ENCODE data around the gene CPLANE2.

Gene CPLANE2

DNA sequence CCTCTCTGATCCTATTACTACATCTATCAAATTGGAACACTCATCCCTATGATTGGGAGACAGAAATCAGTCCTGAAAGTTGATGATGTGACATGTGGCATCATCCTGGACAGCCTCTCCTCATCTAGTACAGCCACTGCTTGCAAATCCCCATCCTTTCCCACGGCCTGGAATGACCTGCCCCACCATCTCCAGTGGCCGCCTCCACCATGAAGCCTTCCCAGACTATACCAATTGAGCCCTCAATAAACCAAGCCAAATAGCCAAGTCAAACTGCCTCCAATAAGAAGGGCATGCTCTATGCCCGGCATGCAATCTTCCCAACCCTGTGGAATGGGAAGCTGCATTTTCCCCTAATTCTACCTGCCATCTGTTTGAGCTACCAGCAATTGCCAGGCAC is 24.0 kb downstream of the CPLANE2 start:
- TF ChIP-seq, protein P1, sequence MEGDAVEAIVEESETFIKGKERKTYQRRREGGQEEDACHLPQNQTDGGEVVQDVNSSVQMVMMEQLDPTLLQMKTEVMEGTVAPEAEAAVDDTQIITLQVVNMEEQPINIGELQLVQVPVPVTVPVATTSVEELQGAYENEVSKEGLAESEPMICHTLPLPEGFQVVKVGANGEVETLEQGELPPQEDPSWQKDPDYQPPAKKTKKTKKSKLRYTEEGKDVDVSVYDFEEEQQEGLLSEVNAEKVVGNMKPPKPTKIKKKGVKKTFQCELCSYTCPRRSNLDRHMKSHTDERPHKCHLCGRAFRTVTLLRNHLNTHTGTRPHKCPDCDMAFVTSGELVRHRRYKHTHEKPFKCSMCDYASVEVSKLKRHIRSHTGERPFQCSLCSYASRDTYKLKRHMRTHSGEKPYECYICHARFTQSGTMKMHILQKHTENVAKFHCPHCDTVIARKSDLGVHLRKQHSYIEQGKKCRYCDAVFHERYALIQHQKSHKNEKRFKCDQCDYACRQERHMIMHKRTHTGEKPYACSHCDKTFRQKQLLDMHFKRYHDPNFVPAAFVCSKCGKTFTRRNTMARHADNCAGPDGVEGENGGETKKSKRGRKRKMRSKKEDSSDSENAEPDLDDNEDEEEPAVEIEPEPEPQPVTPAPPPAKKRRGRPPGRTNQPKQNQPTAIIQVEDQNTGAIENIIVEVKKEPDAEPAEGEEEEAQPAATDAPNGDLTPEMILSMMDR (IDR thresholded peaks at IDR 0.05), result no peak
- no peak for DNase-seq (ENCODE audit: low spot score)
- Histone ChIP-seq H3K27ac (no peak overlapping the region), H3K4me3 (no peak overlapping the region)

DNA sequence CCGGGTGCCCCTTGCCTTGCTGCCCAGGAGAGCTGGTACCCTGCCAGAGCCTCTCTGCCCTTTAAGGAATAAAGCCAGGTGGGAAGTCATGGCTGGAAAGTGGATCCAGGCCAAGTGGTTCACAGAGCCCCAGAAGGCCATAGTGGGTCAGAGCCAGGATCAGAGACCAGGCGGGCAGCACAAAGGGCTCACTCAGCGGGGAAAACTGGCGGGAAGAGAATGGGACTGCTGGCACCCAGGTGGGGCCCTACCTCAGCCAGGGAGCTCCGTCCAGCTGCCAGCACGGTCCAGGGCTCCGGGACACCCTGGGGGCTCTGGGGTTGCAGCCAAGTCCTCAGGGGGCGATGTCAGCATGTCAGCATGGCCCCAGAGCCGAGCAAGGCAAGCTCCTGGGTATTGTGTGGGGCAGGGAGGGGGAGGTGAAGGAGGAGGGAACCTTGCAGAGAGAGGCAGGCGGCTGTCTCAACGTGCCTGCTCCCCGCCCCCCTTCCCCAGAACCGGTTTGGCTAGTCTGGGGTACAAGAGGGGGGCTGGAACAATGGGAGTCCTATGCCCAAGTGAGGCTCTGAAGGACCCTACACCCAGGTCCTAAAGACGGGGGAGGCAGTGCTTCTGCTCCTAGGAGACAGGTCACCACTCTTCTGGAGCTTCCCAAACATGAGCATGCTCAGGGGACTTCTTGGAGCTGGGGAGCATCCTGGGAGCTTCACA is 24.6 kb downstream of the CPLANE2 start, which contains the start of gene ARHGEF19:
TSS of gene ARHGEF19 (minus strand) at position 402 of the 711 bp plus-strand sequence. CDS start 3,598 bp downstream, outside the sequence.
- DNase-seq (ENCODE audit: low spot score), result no peak
- TF ChIP-seq, protein P1 (IDR thresholded peaks at IDR 0.05), result no peak
- no peak within 1 kb of the TSS for H3K27ac ChIP-seq
- no peak within 1 kb of the TSS for H3K4me3 ChIP-seq

DNA sequence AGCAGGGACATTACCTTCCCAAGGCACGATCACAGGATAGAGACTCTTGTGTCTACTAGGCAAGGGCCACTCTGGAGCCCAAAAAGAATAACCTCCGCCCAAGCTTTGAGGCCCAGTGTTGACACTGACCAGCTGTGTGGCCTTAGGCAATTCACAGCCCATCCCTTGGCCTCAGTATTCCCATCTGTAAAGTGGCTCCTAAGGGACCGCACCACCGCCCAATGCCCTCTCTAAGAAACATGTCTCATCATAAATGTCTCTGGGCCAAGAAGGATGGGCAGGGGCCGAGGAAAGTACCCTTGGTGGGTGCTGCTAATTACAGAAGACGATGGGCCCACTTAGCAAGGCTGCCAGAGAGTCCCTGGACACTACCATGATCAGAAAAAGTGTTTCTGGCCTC is 25.2 kb downstream of the CPLANE2 start:
- H3K4me3 ChIP-seq, result no peak overlapping the region
- no peak for DNase-seq (ENCODE audit: low spot score)
- H3K27ac ChIP-seq, result no peak overlapping the region
- TF ChIP-seq, protein P1 (IDR thresholded peaks at IDR 0.05), result no peak

DNA sequence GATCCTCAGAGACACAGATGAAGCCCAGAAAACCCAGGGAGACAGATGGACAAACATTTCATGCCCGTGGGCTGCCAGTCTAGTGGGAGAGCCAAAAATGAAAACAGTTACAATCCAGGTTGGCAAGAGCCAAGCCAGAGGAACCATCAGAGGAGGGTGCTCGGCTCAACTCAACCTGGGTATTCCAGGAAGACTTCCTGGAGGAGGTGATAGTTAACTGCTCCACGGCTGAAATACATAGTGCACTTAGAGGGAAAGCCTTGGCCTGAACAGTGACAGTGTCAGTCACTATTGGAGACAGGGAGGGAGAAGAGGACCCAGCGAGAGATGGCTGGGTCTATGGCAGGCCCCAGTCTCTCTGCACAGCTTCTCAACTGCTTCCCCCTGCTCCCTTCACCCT is 26.4 kb downstream of the CPLANE2 start:
- H3K27ac ChIP-seq, result no peak overlapping the region
- no peak overlapping the region for H3K4me3 ChIP-seq
- TF ChIP-seq, protein P1 (IDR thresholded peaks at IDR 0.05), result no peak
- DNase-seq (ENCODE audit: low spot score), result no peak

DNA sequence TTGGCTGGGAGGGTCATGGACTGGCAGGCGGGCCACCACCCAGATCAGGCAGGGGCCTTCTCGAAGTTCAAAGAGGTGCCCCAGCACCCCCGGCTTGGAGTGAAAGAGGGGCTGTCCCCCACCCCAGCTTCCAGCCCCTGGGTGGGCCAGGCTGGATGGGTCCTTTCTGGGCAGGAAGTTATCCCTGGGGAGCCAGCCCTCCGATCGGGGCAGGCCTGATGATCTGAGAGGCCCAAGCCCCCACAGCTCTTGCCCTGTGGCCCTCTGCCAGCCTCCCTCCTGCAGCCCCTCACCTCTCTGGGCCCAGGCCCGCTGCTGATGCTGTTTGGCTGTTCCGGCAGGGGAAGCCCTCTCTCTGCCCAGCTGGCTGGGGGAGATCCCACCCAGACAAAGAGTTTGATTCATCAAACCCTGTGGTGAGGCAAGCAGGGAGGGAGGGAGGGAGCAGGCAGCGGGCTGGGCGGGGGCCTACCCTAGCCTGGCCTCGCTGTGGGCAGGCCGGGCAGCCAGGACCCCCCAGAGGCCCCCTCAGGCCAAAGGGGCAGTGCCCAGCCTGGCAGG is 27.1 kb downstream of the CPLANE2 start:
- TF ChIP-seq, protein P1 (IDR thresholded peaks at IDR 0.05), result no peak
- peak overlapping the region in 1 of 2 donors; percentile 37 for H3K27ac ChIP-seq
- DNase-seq (ENCODE audit: low spot score), result no peak
- no peak overlapping the region for H3K4me3 ChIP-seq

DNA sequence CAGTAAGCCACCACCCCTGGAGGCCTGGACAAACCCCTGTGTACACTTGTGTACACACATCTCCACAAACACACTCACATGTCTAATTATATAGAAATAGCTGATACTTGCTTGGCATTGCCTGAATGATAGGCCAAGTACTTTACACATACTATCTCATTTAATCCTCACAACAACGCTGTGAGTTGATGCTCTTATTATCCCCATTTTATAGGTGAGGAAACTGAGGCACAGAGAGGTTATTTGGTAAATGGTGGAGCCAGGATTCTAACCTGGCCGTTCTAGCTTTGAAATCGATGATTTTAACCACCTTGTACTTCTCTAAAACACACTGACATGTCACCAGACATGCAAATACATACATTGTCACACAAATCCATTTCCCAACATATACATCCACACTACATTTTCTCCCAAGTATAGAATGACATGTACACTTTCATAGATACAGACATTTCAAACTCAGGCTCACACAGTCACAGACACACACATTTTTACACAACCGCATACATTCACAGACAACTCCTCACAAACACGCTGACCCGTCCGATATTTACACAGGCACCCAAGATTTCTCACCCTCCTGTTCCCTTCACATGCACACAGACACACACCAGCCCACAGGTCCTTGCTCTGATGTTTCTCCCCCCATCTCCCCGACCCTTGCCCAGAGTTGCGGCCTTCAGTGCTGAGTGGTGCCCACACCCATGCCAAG is 27.7 kb downstream of the CPLANE2 start:
- Histone ChIP-seq H3K27ac (peak overlapping the region in 1 of 2 donors; percentile 37), H3K4me3 (no peak overlapping the region)
- DNase-seq (ENCODE audit: low spot score), result no peak
- TF ChIP-seq, protein P1 (IDR thresholded peaks at IDR 0.05), result no peak

Measured in coronary artery (tissue), 2 donors.